NCI-H187 (cell line): ENCODE results near the gene MYO1A.

Experiments
- DNase-seq, 2 experiments: peaks; one replicate each; lab custom pipeline; 2025; lab: John Stamatoyannopoulos, UW

MYO1A gene

GRCh38 chr12:57012600-57013465, 37.1 kb downstream of the MYO1A start:
- no peak for DNase-seq

DNA sequence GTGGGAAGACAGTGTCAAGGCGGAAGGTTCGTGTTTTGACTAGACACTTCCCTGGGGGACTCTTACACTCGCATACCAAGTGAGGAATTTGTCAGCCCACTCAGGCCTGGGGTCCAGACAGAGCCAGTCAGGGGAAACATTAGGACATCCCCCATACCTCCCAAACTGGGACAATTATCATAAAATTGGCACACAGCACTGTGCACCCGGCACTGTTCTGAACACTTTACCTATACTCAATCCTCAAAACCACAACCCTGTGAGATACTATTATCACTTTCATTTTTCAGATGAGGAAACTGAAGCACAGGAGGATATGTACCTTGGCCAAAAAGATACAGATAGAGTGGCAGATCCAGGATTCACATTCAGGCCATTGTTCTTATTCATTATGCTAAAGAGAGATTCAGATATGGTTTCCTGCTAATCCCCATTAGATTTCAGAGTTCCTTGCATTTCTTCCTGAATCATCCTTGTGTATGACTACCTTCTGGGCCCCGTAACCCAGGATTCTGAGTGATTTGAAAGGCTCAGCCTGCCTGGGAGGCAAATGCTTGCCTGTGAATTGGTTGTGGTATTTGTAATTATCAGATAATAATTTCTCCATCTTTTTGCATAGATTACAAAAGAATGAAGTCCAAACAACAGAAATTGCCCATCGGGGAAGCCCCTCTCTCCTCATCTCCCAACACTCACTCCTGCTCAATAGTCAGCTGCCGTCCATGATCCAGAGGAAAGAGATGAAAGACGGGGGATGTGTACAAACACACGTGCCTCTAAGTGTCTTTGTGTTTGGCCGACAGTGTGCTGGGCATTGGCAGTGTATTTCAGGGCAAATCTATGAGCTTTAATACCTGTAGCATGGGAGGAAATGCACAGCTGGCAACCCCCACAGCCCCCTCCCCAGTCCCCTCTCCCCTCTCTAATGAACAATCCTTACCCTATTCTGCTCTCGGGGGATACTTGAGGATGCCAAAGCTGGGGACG, 38.2 kb downstream of the MYO1A start:
- DNase-seq: no peak

DNA sequence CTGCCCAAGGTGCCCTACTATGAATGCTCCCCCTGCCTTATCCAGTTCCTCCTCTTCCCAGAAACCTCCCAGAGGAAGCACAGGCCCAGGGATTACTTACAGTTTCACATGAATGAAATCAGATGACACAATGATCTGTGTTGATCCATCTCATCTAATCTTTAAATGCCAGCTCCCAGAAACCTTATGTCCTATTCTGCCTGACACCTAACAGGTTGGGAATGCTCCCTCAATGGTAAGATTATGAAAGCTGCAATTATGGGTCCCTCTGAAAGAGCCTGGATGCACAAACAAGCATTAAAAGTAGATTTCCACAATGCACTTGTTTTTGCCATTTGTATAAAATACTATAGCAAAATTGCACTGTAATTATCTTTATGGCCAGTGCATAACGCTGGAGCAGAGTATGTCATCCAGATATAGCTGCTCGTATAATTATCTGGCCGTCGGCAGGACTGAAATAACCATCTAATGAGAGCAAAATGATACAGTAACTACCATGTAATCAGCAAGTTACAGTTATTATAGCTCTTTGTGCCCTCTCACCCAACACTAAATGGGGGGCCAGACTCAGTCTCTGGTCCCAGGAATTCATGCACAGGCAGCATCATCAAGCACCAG, 39.2 kb downstream of the MYO1A start:
- no peak for DNase-seq

GRCh38 chr12:57009949-57010626, 39.8 kb downstream of the MYO1A start:
- DNase-seq: no peak

DNA sequence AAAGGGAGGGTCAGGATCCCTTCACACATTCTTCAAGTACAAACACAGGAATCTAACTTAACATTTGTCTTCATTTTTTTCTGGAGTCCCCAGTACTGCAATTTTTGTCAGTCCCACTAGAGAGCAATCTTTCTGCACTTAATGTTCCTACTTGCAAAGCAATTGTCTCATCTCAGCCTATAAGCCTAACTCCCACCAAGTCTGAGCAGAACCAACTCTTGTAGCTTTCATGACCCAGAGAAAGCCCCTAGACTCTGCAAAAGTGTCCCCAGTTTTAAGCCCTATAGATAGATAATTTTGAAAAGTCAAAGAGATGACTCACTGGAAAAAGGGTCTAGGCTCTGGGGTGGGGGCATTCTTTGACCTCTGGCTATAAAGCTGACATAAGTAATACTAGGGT, 41.8 kb downstream of the MYO1A start:
- no peak for DNase-seq

GRCh38 chr12:57006809-57007475, 43.0 kb downstream of the MYO1A start:
- DNase-seq: no peak

DNA sequence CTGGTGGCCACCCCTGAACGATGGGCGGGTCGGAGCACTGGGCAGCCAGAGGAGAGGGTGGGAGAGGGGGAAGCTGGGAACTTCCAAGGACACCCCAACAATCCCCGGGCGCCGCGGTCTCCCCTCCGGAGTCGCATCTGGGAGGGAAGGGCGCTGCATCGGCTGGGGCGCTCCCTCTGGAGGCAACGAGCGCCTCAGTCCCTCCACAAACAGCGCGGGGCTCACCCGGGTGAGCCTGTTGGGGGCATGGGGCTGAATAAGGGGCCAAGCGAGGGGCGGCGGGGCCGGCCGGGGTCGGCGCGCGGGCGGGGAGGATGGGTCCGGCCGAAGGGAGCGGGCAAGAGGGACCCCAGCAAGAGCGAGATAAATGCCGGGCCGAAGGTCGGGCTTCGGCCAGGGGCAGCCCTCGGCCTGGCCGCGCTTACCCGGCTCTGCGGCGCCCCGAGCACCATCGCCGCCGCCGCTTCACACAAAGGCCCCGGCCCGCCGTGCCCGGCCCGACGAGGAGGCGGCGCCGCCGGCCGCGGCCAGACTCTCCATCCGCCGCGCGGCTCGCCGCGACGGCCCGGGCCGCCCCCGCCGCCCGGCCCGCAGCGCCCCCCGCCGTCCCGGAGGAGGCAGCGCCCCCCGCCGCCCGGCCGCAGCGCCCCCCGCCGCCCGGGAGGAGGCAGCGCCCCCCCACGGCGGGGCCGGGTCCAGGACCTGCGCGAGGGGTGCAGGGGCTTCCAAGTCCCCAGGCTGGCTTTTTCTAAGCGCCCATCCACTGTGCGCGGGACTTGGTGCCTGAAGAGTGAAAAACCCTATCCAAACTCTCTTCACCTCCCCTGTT, 43.7 kb downstream of the MYO1A start, which contains the start of gene ZBTB39:
ZBTB39 (minus strand) TSS at position 567 of the 829 bp plus-strand sequence. CDS start 1,629 bp downstream, outside the sequence.
- peak in 1 of 2 experiments; percentile 48 for DNase-seq

- DNase-seq: no peak
Measured at GRCh38 chr12:57004651-57005050, 45.3 kb downstream of the MYO1A start.

DNA sequence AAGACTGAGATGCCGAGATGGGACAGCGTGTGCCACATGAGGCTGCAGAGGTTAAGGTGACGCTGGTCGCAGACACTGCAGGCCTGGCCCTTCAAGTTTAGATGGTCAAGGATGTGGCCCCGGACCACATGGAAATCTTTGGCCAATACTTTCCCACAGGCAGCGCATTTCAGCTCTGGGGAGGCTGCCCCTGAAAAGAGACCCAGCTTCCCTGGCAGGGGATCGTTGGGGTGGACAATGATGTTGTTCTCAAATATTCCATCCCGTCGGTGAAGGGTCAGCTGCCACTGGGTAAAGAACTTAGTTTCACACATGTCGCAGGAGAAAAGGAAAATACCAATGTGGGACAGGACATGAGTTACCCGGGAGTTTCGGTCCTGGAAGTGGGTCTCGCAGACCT, 46.5 kb downstream of the MYO1A start:
- no peak for DNase-seq

- peak in 1 of 2 experiments; percentile 22 for DNase-seq
Measured at GRCh38 chr12:57001448-57001906, 48.5 kb downstream of the MYO1A start.

DNA sequence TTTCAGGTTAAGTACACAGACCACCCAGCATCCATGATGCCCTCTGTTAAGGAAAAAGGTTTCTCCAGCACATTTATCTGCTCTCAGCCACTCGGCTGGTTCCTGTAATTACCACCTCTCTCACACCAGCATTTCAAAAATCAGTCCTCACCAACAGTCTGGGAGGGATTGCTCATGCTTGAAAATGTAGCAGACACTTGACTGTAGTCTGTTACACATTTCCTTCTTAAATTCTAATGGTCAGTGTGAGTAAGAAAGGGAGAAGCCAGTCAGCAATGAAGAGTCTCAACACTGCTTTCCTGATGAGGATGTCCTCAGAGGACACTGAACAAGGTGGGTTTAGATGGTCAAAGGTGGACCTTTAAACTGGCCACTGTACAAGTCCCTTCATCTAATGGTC, 49.5 kb downstream of the MYO1A start:
- DNase-seq: no peak

DNA sequence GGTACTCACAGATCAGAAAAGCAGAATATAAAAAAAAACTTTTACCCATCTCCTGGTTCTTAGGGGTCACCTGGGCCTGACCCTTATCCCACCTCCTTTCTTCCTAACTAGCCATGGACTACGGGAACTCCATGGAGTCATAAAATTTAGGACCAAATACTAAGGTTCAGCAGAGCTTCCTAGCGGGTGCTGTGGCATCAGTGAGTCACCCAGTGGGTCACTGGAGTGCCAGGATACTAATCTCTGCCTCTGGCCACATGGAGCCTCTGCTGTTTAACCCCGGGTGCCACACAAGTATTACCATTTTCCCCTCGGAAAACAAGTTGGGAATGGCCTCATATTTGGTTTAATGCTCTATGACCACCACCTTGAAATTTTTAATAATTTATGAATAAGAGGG, 50.5 kb downstream of the MYO1A start:
- no peak for DNase-seq

- no peak for DNase-seq
Measured at GRCh38 chr12:56998981-56999380, 50.9 kb downstream of the MYO1A start.

DNA sequence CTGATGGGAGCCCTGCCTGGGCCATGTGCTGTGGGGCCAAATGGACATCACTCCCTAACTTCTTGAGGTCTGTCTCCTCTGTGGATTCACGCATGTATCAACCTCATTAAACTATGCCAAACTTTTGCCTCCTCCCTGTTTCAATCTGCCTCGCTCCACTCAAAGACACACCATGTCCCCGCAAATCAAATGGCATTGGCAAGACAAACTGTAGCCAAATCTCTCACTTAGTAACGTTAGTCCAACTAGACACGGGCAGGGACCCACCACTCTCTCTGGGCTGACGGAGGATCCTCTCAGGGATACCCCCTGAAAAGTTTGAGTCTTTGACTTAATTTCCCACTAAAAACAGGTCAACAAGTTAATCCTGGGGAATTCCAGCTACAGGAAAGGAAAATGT, 51.6 kb downstream of the MYO1A start:
- no peak for DNase-seq

GRCh38 chr12:56996793-56997545, 53.0 kb downstream of the MYO1A start:
- DNase-seq: no peak

GRCh38 chr12:56995930-56996496, 53.9 kb downstream of the MYO1A start:
- DNase-seq: no peak

DNA sequence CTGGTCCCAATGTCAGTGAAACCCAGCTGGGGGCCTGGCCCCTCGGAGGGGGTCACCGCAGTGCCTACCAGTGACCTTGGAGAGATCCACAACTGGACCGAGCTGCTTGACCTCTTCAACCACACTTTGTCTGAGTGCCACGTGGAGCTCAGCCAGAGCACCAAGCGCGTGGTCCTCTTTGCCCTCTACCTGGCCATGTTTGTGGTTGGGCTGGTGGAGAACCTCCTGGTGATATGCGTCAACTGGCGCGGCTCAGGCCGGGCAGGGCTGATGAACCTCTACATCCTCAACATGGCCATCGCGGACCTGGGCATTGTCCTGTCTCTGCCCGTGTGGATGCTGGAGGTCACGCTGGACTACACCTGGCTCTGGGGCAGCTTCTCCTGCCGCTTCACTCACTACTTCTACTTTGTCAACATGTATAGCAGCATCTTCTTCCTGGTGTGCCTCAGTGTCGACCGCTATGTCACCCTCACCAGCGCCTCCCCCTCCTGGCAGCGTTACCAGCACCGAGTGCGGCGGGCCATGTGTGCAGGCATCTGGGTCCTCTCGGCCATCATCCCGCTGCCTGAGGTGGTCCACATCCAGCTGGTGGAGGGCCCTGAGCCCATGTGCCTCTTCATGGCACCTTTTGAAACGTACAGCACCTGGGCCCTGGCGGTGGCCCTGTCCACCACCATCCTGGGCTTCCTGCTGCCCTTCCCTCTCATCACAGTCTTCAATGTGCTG, 54.6 kb downstream of the MYO1A start:
- no peak for DNase-seq

DNA sequence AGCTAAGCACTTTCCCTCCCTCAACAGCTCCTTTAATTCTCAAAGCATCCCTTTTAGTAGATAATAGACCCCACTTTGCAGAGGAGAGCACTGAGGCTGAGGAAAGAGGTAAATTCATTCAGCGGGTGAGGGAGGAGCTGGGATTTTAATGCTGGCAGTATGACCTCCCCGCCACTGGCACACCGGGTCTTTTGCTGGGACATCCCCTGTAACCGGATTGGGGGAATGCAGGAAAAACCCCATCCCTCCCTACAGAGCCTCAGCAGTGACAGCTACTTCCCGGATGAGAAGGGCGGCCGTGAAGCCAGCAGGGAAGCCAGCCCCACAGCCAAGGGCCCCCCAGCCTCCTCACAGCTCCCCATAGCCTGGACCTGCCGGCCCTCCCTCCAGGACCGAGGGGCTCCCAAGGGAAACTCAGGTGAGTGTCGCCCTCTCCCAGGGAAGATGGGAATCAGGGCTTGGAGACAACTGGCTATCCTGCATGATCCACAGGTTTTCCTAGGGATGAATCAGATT, 55.6 kb downstream of the MYO1A start:
- no peak for DNase-seq
